22Rv1 (cell line): ENCODE measurements around the gene PROK1.

Experiments
- H3K27ac ChIP-seq: fragments of 450-650 bp; 2 replicates; pipeline ENCODE4 v1.5.1; 2017
- ZFX ChIP-seq: fragments of 450-650 bp; IDR thresholded peaks from 2 replicates; pipeline ENCODE4 v1.6.1; 2017; ENCODE audit warnings: antibody characterized with exemption, borderline replicate concordance
- TF ChIP-seq, protein P1 (sequence below): fragments of 450-650 bp; IDR thresholded peaks from 2 replicates; pipeline ENCODE4 v1.5.1; 2017; ENCODE audit warnings: mild to moderate bottlenecking

The PROK1 gene

DNA sequence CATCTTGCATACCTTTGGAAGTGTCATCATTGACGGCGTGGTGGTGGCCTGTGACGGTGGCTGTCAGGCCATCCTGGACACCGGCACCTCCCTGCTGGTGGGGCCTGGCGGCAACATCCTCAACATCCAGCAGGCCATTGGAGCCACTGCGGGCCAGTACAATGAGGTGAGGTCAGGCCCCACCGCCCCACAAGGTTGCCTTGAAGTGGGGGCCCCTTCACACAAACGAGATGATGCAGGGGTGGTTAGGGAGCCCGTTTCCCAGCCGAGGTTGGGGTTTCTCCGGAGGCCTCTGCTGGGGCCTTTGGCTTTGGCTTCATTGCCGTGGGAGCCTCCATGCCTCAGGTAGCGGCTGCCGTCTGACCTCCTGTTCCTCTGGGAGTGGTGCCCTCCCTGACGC is 38.5 kb downstream of the PROK1 start:
- TF ChIP-seq, protein P1, sequence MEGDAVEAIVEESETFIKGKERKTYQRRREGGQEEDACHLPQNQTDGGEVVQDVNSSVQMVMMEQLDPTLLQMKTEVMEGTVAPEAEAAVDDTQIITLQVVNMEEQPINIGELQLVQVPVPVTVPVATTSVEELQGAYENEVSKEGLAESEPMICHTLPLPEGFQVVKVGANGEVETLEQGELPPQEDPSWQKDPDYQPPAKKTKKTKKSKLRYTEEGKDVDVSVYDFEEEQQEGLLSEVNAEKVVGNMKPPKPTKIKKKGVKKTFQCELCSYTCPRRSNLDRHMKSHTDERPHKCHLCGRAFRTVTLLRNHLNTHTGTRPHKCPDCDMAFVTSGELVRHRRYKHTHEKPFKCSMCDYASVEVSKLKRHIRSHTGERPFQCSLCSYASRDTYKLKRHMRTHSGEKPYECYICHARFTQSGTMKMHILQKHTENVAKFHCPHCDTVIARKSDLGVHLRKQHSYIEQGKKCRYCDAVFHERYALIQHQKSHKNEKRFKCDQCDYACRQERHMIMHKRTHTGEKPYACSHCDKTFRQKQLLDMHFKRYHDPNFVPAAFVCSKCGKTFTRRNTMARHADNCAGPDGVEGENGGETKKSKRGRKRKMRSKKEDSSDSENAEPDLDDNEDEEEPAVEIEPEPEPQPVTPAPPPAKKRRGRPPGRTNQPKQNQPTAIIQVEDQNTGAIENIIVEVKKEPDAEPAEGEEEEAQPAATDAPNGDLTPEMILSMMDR = no peak
- no peak for TF ChIP-seq ZFX
- no peak overlapping the region for H3K27ac ChIP-seq

DNA sequence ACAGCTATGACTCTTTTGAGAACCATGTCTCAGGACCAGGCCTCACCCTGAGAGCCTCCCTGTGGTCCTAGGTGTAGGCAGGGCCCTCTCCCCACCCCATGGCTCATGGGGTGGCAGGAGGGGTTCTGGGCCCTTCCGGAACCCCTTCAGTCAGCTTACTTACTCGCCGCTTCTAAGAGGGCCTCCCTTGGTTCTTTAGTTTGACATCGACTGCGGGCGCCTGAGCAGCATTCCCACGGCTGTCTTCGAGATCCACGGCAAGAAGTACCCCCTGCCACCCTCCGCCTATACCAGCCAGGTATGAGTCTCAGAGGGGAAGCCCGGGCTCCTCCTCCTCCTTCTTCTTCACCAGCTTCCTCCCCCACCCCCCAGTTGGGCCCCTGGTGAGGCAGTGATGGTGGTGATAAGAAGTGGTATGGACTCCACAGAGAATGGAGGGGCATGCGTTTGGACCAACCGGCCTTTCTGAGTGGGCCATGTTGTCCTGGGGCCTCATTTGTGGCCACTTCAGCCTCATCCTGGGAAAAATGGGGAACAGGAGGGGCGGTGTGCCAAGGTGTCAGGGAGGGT is 39.1 kb downstream of the PROK1 start:
- H3K27ac ChIP-seq = no peak overlapping the region
- TF ChIP-seq ZFX = no peak
- TF ChIP-seq, protein P1 = no peak

DNA sequence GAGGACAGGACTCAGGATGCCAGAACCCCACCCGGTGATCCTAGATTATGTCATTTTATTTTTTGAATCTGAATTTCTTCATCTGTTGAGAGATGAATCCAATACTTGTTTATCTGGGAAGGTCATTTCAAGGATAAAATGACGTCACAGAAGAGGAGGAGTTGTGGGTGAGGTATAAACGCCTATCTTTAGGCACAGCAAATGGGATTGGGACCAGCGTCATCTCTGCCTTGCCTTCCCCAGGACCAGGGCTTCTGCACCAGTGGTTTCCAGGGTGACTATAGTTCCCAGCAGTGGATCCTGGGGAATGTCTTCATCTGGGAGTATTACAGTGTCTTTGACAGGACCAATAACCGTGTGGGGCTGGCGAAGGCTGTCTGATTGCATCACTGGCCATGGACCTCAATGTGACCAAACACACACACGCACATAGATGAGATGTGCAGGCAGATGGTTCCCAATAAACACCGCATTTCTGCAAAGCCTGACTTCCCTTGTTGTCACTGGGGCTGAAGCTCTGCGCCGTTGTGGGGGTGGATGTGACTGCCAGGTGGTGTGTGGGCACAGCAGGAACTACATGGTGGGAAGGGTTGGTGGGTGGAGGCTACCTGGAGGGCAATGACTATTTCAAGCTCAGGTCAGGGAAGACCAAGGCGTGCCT is 40.0 kb downstream of the PROK1 start:
- H3K27ac ChIP-seq = no peak overlapping the region
- TF ChIP-seq, protein P1 = no peak
- TF ChIP-seq ZFX = no peak

DNA sequence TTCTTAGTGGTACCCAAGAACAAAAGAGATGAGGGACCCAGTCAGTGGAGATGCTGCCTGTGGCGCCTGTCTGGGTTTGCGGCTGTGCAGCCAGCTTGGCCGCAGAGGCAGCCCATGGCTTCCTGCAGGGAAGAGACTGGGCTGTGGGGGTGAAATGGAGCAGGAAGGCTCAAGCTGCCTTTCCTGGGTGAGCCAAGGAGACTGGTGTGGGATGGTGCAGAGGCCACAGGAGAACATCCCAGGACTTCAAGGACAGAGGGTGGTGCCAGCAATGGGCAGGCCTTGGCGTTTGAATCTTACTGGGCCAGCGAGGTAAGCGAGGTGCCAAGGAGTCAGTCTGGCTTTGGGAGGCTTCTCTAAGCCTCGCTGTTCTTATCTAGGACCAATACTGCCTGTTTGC is 41.6 kb downstream of the PROK1 start:
- TF ChIP-seq, protein P1 = no peak
- no peak for TF ChIP-seq ZFX

DNA sequence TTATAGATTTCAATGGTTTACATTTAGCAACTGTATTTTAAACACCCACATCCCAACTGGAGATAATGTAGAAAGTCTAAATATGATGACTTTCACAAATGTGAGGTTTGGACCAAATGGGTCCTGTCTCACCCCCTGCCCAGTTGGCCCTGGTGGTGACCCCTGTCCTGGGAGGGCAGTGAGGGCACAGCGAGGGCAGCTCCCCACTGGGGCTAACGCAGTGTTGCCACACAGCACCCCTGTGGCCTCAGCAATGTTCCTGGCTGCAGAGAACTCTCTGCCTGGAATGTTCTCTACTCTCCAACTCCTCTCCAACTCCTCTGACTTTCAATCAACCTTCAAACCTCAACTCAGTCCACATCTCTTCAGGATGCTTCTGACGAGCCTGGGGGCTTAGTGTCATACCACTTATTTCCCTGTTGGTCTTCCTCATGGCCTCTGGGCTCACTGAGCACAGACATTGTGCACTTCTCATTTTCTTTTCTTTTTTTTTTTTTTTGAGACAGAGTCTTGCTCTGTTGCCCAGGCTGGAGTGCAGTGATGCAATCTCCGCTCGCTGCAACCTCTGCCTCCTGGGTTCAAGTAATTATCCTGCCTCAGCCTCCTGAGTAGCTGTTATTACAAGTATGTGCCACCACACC is 42.2 kb downstream of the PROK1 start:
- no peak overlapping the region for H3K27ac ChIP-seq
- no peak for TF ChIP-seq ZFX
- TF ChIP-seq, protein P1 = no peak

More for the DNA sequence above, 41.6 kb downstream of the PROK1 start:
- H3K27ac ChIP-seq = no peak overlapping the region

DNA sequence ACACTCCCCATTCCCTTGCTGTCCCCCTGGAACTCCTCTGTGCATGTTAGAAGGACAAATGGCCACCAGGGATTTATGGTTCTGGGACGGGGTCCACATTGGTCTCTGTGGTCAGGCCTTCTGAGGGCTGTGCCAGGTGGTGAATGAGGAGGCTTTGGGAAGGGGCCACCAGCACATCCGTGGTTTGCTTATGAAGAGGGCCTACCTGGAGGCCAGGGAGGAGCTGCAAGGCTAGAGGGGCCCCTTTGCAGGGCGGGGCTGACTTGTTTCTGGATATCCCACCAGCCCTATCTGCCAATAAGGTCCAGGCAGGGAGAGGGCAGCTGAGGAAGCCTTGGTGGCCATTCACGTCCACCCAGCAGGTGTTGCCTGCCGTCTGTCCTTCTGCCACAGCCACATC is 43.1 kb downstream of the PROK1 start:
- TF ChIP-seq ZFX = no peak
- TF ChIP-seq, protein P1 = no peak

More for the DNA sequence above, 43.1 kb downstream of the PROK1 start:
- H3K27ac ChIP-seq = no peak overlapping the region
